Cardiac fibroblast (primary cell): ENCODE results near the gene MRPL47.
"Not testable (repeated sequence)": the region's sequence is repeated elsewhere in the genome, so short reads cannot be mapped to it uniquely, and the experiment has no call there.

Experiments used
- DNase-seq, 2 donors: peaks; one replicate each; pipeline versions ENCODE4 v3.0.0 to v3.0.0-alpha.2; 2010; ENCODE audit warnings: low read depth in 2 of 2
- H3K4me3 ChIP-seq, 2 donors: replicated peaks in 1 of 2; 1 replicate in 1 of 2; 2 replicates in 1 of 2; pipeline ENCODE4 v1.5.1; 2011; ENCODE audit warnings: low read depth in 2 of 2, low read length in 2 of 2, mild to moderate bottlenecking in 2 of 2, moderate library complexity in 1 of 2
- TF ChIP-seq, protein P1 (sequence below): IDR thresholded peaks from one replicate; pipeline ENCODE4 v1.5.1; 2011; ENCODE audit warnings: low read depth, mild to moderate bottlenecking, low read length, inconsistent platforms

MRPL47 gene

DNA sequence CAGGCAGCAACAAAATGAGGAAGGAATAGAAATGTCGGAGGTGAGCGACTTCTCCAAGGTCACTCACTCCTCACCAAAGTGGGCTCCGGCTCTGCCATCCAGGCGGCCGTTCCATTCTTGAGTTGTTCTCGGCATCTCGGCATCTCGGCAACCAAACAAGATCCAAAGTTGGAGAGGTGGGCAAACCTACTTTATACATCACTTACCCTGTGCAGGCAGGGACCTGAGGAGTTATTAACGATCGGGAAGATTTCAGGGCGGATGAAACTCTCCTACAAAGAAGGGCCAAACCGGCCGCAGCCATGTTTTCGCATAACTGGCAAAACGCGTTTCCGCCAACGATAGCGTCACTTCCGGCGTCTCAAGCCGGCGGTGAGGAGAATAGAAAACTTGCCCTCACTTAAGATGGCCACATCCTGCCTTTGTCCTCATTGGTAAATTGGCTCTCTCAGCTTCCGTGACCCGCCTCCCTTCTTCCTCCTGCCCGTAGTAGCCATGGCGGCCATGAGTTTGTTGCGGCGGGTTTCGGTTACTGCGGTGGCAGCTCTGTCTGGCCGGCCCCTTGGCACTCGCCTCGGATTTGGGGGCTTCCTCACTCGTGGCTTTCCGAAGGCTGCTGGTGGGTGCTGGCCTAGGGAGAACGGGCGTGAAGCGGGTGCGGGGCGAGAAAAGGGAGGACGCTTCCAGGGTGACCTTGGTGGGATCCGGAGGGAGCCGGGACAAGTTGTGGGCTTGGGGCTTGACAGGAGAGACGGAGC lies at the start of gene MRPL47, which contains the start of gene NDUFB5:
TSS of gene MRPL47 (minus strand) at position 318 of the 758 bp plus-strand sequence. CDS start at position 304, 14 bp downstream.
TSS of gene NDUFB5 (plus strand) at position 474 of the 758 bp plus-strand sequence. CDS start at position 496, 22 bp downstream.
- TF ChIP-seq, protein P1, sequence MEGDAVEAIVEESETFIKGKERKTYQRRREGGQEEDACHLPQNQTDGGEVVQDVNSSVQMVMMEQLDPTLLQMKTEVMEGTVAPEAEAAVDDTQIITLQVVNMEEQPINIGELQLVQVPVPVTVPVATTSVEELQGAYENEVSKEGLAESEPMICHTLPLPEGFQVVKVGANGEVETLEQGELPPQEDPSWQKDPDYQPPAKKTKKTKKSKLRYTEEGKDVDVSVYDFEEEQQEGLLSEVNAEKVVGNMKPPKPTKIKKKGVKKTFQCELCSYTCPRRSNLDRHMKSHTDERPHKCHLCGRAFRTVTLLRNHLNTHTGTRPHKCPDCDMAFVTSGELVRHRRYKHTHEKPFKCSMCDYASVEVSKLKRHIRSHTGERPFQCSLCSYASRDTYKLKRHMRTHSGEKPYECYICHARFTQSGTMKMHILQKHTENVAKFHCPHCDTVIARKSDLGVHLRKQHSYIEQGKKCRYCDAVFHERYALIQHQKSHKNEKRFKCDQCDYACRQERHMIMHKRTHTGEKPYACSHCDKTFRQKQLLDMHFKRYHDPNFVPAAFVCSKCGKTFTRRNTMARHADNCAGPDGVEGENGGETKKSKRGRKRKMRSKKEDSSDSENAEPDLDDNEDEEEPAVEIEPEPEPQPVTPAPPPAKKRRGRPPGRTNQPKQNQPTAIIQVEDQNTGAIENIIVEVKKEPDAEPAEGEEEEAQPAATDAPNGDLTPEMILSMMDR = no peak
- peak within 1 kb of the TSS; percentile 93 to 97 for H3K4me3 ChIP-seq
- DNase-seq = peak; percentile 97 to 98

GRCh38 chr3:179653096-179653797 lies 48.8 kb upstream of the MRPL47 start:
- H3K4me3 ChIP-seq = peak overlapping the region; percentile 82 to 88
- peak; percentile 79 to 87 for DNase-seq
- TF ChIP-seq, protein P1 = no peak

DNA sequence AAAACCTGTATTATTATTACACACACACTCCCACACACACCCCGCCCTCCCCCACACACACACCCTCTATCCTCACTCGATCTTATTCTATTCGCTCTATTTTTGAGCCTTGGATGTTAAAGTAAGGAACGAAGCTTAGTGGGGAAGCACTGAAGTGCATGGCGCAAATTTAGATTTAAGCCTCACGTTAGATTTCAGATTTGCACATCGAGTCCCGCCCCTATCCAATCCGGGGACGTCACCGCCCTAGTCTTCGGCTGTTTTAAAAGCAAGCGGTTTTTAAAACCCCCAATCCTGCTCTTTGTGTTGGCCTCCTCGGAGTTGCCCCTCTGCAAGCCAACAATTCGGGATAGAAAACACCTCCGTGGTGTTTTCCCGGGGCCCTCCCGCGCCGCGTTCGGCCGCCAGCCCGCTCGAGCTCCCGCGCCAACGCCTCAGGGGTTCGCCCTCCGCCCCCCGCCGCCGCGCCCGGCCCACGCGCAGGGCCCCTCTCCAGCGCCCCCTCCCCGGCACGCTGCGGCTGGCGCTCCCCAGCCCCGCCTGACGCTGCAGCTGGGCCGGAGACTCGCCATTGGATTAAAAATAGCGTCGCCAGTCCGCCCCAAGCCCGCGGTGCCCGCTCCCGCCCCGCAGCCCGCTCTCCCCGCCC lies 48.1 kb upstream of the MRPL47 start, which contains the start of gene USP13:
TSS of gene USP13 (plus strand) at position 594 of the 649 bp plus-strand sequence. CDS start 186 bp downstream, outside the sequence.
- DNase-seq = peak; percentile 83 to 85
- TF ChIP-seq, protein P1 = no peak
- peak within 1 kb of the TSS; percentile 82 to 88 for H3K4me3 ChIP-seq

GRCh38 chr3:179651687-179652446 lies 47.4 kb upstream of the MRPL47 start:
- H3K4me3 ChIP-seq = peak overlapping the region; percentile 53 to 88
- TF ChIP-seq, protein P1 = no peak

GRCh38 chr3:179646177-179646576 lies 41.7 kb upstream of the MRPL47 start:
- TF ChIP-seq, protein P1 = no peak
- no peak for DNase-seq
- H3K4me3 ChIP-seq = no peak overlapping the region

More at GRCh38 chr3:179651687-179652446, 47.4 kb upstream of the MRPL47 start:
- no peak for DNase-seq

- not testable (repeated sequence) for H3K4me3 ChIP-seq, DNase-seq
Observed at GRCh38 chr3:179643837-179644236, 39.4 kb upstream of the MRPL47 start.
